ENCODE results near the gene RMND5B.
"Not testable (repeated sequence)": the region's sequence is repeated elsewhere in the genome, so short reads cannot be mapped to it uniquely, and the experiment has no call there.

The RMND5B gene

GRCh38 chr5:178191661-178192060 lies 60.8 kb downstream of the RMND5B start:
- Histone ChIP-seq H3K4me3 (no peak overlapping the region), H3K27ac (no peak overlapping the region)
- no peak for TF ChIP-seq CTCF (IDR thresholded peaks at IDR 0.05)
- DNase-seq (ENCODE audit: low spot score): no peak

- H3K4me3 ChIP-seq: no peak overlapping the region
- no peak for TF ChIP-seq CTCF (IDR thresholded peaks at IDR 0.05)
- no peak overlapping the region for H3K27ac ChIP-seq
- DNase-seq (ENCODE audit: low spot score): no peak
These were observed 61.4 kb downstream of the RMND5B start for GRCh38 chr5:178192244-178192643.

GRCh38 chr5:178192787-178193186 lies 62.0 kb downstream of the RMND5B start:
- H3K27ac ChIP-seq: no peak overlapping the region
- DNase-seq (ENCODE audit: low spot score): no peak
- no peak overlapping the region for H3K4me3 ChIP-seq
- TF ChIP-seq CTCF (IDR thresholded peaks at IDR 0.05): no peak

GRCh38 chr5:178193251-178193809 lies 62.5 kb downstream of the RMND5B start:
- H3K4me3 ChIP-seq: no peak overlapping the region
- TF ChIP-seq CTCF (IDR thresholded peaks at IDR 0.05): no peak
- no peak overlapping the region for H3K27ac ChIP-seq
- no peak for DNase-seq (ENCODE audit: low spot score)

GRCh38 chr5:178194026-178194425 lies 63.2 kb downstream of the RMND5B start:
- Histone ChIP-seq H3K27ac (no peak overlapping the region), H3K4me3 (no peak overlapping the region)
- DNase-seq (ENCODE audit: low spot score): no peak
- no peak for TF ChIP-seq CTCF (IDR thresholded peaks at IDR 0.05)

GRCh38 chr5:178196281-178196812 lies 65.5 kb downstream of the RMND5B start:
- no peak for TF ChIP-seq CTCF (IDR thresholded peaks at IDR 0.05)
- H3K4me3 ChIP-seq: no peak overlapping the region
- no peak overlapping the region for H3K27ac ChIP-seq
- DNase-seq (ENCODE audit: low spot score): peak; percentile 45

GRCh38 chr5:178196986-178197385 lies 66.2 kb downstream of the RMND5B start:
- DNase-seq (ENCODE audit: low spot score): peak; percentile 43
- TF ChIP-seq CTCF (IDR thresholded peaks at IDR 0.05): no peak
- H3K27ac ChIP-seq: no peak overlapping the region
- H3K4me3 ChIP-seq: no peak overlapping the region

GRCh38 chr5:178198151-178198550 lies 67.3 kb downstream of the RMND5B start:
- peak; percentile 22 for DNase-seq (ENCODE audit: low spot score)
- H3K4me3 ChIP-seq, H3K27ac ChIP-seq: not testable (repeated sequence)

All from coronary artery (tissue), 2 donors.